Measurements from ENCODE around the gene OCA2.
"Not testable (repeated sequence)": the region's sequence is repeated elsewhere in the genome, so short reads cannot be mapped to it uniquely, and the experiment has no call there.

The OCA2 gene

DNA sequence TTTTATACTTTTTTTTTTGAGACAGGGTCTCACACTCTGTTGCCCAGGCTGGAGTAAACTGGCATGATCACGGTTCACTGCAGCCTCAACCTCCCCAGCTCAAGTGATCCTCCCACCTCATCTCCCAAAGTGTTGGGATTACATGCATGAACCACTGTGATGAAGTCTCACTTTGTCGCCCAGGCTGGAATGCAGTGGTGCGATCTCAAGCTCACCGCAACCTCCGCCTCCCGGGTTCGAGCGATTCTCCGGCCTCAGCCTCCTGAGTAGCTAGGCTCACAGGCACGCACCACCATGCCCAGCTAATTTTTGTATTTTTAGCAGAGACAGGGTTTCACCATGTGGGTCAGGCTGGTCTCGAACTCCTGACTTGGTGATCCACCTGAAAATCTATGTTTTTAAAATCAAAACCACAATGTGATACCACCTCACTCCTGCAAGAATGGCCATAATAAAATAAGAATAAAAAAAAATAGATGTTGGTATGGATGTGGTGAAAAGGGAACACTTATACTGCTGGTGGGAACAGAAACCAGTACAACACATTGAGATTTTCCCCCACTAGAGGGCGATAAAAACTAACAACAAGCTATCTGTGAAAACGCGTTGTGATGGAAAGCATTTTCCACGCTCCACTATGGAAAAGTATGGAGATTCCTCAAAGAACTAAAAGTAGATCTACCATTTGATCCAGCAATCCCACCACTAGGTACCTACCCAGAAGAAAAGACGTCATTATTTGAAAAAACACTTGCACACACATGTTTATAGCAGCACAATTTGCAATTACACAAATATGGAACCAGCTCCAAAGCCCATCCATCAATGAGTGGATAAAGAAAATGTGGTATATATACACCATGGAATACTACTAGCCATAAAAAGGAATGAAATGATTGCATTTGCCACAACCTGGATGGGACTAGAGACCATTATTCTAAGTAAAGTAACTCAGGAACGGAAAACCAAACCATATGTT lies 26.8 kb upstream of the OCA2 start:
- no peak overlapping the region for H3K4me3 ChIP-seq (replicated peaks; ENCODE audit: low read depth, low read length)
- TF ChIP-seq, protein P1, sequence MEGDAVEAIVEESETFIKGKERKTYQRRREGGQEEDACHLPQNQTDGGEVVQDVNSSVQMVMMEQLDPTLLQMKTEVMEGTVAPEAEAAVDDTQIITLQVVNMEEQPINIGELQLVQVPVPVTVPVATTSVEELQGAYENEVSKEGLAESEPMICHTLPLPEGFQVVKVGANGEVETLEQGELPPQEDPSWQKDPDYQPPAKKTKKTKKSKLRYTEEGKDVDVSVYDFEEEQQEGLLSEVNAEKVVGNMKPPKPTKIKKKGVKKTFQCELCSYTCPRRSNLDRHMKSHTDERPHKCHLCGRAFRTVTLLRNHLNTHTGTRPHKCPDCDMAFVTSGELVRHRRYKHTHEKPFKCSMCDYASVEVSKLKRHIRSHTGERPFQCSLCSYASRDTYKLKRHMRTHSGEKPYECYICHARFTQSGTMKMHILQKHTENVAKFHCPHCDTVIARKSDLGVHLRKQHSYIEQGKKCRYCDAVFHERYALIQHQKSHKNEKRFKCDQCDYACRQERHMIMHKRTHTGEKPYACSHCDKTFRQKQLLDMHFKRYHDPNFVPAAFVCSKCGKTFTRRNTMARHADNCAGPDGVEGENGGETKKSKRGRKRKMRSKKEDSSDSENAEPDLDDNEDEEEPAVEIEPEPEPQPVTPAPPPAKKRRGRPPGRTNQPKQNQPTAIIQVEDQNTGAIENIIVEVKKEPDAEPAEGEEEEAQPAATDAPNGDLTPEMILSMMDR (IDR thresholded peaks at IDR 0.05; ENCODE audit: low read depth, low read length, missing control alignments) = peak; percentile 60
- peak; percentile 25 for DNase-seq (ENCODE audit: extremely low read depth, low read depth)

DNA sequence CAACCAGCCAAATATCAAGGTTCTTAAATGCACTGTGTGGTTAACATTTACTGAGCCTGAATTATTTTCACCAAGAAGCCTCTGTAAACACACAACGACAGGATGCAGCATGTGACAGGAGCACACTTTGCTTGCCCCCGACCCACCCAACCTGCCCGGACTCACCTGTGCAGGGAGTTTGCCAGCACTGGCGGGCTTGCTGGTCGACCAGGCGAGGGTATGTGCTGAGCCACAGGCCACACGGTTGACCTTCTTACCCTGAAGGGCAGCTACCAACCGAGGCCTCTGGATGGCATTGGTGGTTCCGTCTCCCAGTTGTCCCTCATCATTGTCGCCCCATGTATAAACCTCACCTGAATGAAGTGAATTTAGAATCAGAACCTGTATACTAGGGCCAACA lies 25.7 kb upstream of the OCA2 start:
- TF ChIP-seq, protein P1 (IDR thresholded peaks at IDR 0.05; ENCODE audit: low read depth, low read length, missing control alignments) = no peak
- H3K4me3 ChIP-seq (replicated peaks; ENCODE audit: low read depth, low read length) = no peak overlapping the region
- DNase-seq (ENCODE audit: extremely low read depth, low read depth) = no peak

DNA sequence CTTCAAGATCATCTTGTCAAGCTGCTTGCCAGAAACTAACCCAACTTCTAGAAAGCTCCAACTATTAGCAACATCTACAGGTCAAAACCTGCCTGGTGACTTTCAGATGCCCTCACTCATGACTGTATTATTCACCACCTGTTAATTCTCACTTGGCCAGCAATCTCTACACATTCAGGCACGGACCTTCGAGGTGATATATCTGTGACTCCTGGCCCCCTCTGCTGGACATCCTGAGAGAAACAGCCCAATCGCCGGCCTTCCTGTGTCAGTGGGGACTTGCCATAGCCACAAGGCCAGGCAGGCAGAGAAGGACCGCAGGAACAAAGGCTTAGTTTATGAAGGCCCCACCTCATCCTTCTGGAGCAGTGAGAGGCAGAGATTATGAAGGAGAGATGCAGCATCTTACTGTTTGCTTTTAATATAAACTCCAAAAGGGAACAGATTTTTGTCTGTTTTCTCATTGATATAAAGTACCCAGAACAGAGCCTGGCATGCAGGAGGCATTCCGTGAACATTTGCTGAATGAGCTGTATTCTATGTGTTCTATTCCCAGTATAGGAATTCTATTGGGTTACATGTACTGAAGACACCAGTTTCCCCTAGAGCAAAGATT lies 24.4 kb upstream of the OCA2 start:
- TF ChIP-seq, protein P1 (IDR thresholded peaks at IDR 0.05; ENCODE audit: low read depth, low read length, missing control alignments) = peak; percentile 76
- peak; percentile 46 for DNase-seq (ENCODE audit: extremely low read depth, low read depth)

DNA sequence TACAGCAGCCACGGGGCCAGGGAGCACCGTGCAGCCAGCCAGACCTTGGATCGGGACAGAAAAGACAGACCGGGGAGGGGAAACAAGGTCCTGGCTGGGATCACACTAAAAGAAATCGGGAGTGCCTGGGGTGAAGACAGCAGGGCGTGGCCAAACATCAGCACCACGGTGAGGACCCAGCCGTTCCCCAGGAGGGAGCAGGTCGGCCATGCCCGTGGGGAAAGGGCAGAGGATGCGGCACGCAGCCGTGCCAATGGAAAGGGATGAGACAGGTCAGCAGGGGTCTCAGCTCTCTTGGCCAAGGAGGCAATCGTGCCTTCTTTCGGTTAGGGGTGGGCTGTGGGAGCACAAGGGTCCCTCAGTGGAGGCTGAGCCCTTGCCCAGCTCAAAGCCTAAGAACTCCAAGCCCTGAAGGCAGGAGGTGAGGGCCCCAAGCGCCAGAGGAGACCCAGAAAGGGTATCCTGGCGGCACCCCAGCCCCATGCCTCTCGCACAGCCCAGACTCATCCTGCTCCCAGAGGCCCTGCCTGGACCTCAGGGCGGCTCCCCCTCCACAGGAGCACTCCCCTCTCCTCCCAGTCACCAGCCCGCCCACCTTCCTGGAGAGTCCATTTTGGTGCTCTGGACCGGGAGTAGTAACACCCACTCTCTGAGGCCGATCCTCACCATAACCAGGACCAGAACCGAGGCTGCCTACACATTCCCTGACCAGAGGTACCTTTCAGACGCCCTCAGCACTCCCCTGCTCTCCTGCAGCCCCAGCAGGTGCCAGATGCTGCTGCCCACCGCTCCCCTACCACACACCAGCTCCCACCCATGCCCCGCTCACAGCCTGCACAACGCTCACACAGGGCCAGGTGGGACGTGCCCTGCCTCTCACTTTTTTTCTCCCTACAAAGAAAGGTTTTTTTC lies 23.2 kb upstream of the OCA2 start:
- DNase-seq (ENCODE audit: extremely low read depth, low read depth) = no peak
- TF ChIP-seq, protein P1 (IDR thresholded peaks at IDR 0.05; ENCODE audit: low read depth, low read length, missing control alignments) = no peak
- H3K4me3 ChIP-seq (replicated peaks; ENCODE audit: low read depth, low read length) = no peak overlapping the region

More for the DNA sequence above, 24.4 kb upstream of the OCA2 start:
- no peak overlapping the region for H3K4me3 ChIP-seq (replicated peaks; ENCODE audit: low read depth, low read length)

DNA sequence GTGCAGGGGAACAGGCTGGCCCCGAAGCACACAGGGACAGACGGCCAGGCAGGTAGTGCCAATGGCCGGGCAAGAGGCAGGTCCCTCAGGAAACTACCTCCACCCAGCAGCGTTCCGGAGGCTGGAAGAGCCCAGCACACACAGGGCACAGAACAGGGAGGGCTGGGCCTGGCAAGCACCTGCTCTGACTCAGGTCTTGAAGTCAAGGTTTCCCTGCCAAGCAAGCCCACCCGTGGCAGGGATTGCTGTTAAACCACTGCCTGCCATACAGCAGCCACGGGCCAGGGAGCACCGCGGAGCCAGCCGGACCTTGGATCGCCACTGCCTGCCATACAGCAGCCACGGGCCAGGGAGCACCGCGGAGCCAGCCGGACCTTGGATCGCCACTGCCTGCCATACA lies 22.5 kb upstream of the OCA2 start:
- H3K4me3 ChIP-seq (replicated peaks; ENCODE audit: low read depth, low read length); DNase-seq (ENCODE audit: extremely low read depth, low read depth): not testable (repeated sequence)

DNA sequence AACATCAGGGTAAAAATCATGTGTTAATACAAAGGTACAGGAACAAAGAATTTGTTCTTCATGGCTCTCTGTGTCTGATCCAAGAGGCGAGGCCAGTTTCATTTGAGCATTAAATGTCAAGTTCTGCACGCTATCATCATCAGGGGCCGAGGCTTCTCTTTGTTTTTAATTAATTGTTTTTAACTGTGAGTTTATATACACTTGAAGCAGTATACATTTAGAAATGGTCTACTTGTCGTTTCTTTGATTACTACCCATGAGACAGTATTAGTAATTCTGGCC lies 21.2 kb upstream of the OCA2 start:
- no peak overlapping the region for H3K4me3 ChIP-seq (replicated peaks; ENCODE audit: low read depth, low read length)
- TF ChIP-seq, protein P1 (IDR thresholded peaks at IDR 0.05; ENCODE audit: low read depth, low read length, missing control alignments) = no peak
- no peak for DNase-seq (ENCODE audit: extremely low read depth, low read depth)

Measured in HFF-Myc (cell line).